Measurements from ENCODE around the gene S100Z. TPM values are rescaled to one million over a fixed set of nuclear protein-coding genes. Genes with fewer than 3 reads are reported as not detected.
"Not testable (repeated sequence)": the region's sequence is repeated elsewhere in the genome, so short reads cannot be mapped to it uniquely, and the experiment has no call there.

The S100Z gene
- total RNA-seq, 1 donor from 2014 or later: 1.1 TPM

- H3K36me3 Mint-ChIP-seq (ENCODE audit: low read depth): no peaks in the 10 kb centered on the region
- no peaks in the 10 kb centered on the region for H3K9me3 Mint-ChIP-seq
- H3K4me3 Mint-ChIP-seq (ENCODE audit: low read depth): no peak overlapping the region
- H3K27me3 Mint-ChIP-seq (ENCODE audit: low read depth): peaks cover 37% of the 10 kb centered on the region
- intact Hi-C loops (cut with micrococcal nuclease): no loop called here
- H3K27ac Mint-ChIP-seq: no peak overlapping the region
- DNase-seq (ENCODE audit: low spot score): no peak
- H3K4me1 Mint-ChIP-seq (ENCODE audit: low read depth): peaks cover 5% of the 10 kb centered on the region
Measured at GRCh38 chr5:76813982-76814562, 35.7 kb upstream of the S100Z start.

GRCh38 chr5:76816110-76816831 is 33.5 kb upstream of the S100Z start:
- Mint-ChIP-seq H3K27me3 (ENCODE audit: low read depth) (peaks cover 56% of the 10 kb centered on the region), H3K27ac (no peak overlapping the region), H3K36me3 (ENCODE audit: low read depth) (no peaks in the 10 kb centered on the region), H3K4me3 (ENCODE audit: low read depth) (no peak overlapping the region), H3K9me3 (no peaks in the 10 kb centered on the region), H3K4me1 (ENCODE audit: low read depth) (peaks cover 5% of the 10 kb centered on the region)
- intact Hi-C loops (cut with micrococcal nuclease): no loop called here
- DNase-seq (ENCODE audit: low spot score): no peak

GRCh38 chr5:76818844-76819831 is 30.7 kb upstream of the S100Z start, which contains the start of gene F2RL1:
TSS of gene F2RL1 (plus strand) at chr5:76819030. CDS start at chr5:76819183, 153 bp downstream.
- peaks cover 67% of the 10 kb centered on the region for H3K27me3 Mint-ChIP-seq (ENCODE audit: low read depth)
- peak within 1 kb of the TSS; percentile 67 for H3K4me3 Mint-ChIP-seq (ENCODE audit: low read depth)
- no peak for DNase-seq (ENCODE audit: low spot score)
- peaks cover 4% of the 10 kb centered on the region for H3K4me1 Mint-ChIP-seq (ENCODE audit: low read depth)
- H3K9me3 Mint-ChIP-seq: no peaks in the 10 kb centered on the region
- intact Hi-C loops (cut with micrococcal nuclease): no loop called here
- no peaks in the 10 kb centered on the region for H3K36me3 Mint-ChIP-seq (ENCODE audit: low read depth)
- H3K27ac Mint-ChIP-seq: no peak within 1 kb of the TSS

- Mint-ChIP-seq H3K9me3 (no peaks in the 10 kb centered on the region), H3K4me3 (ENCODE audit: low read depth) (no peak overlapping the region), H3K27me3 (ENCODE audit: low read depth) (peaks cover 65% of the 10 kb centered on the region), H3K27ac (no peak overlapping the region), H3K4me1 (ENCODE audit: low read depth) (peaks cover 2% of the 10 kb centered on the region), H3K36me3 (ENCODE audit: low read depth) (no peaks in the 10 kb centered on the region)
- intact Hi-C loops (cut with micrococcal nuclease): no loop called here
- DNase-seq (ENCODE audit: low spot score): no peak
Measured at GRCh38 chr5:76819851-76820525, 29.8 kb upstream of the S100Z start.

- Mint-ChIP-seq H3K9me3 (no peaks in the 10 kb centered on the region), H3K27ac (no peak overlapping the region), H3K4me1 (ENCODE audit: low read depth) (peaks cover 2% of the 10 kb centered on the region), H3K27me3 (ENCODE audit: low read depth) (peaks cover 64% of the 10 kb centered on the region), H3K36me3 (ENCODE audit: low read depth) (no peaks in the 10 kb centered on the region), H3K4me3 (ENCODE audit: low read depth) (peak overlapping the region; percentile 15)
- DNase-seq (ENCODE audit: low spot score): no peak
- intact Hi-C loops (cut with micrococcal nuclease): no loop called here
Measured at GRCh38 chr5:76820526-76820890, 29.3 kb upstream of the S100Z start.

GRCh38 chr5:76821136-76821535 is 28.7 kb upstream of the S100Z start:
- Mint-ChIP-seq H3K4me3 (ENCODE audit: low read depth) (no peak overlapping the region), H3K27ac (no peak overlapping the region), H3K4me1 (ENCODE audit: low read depth) (peaks cover 2% of the 10 kb centered on the region), H3K27me3 (ENCODE audit: low read depth) (peaks cover 61% of the 10 kb centered on the region), H3K36me3 (ENCODE audit: low read depth) (no peaks in the 10 kb centered on the region), H3K9me3 (no peaks in the 10 kb centered on the region)
- intact Hi-C loops (cut with micrococcal nuclease): no loop called here
- DNase-seq (ENCODE audit: low spot score): no peak

GRCh38 chr5:76822105-76822731 is 27.6 kb upstream of the S100Z start:
- H3K4me1 Mint-ChIP-seq (ENCODE audit: low read depth); H3K9me3 Mint-ChIP-seq; H3K4me3 Mint-ChIP-seq (ENCODE audit: low read depth); H3K27ac Mint-ChIP-seq; H3K36me3 Mint-ChIP-seq (ENCODE audit: low read depth); DNase-seq (ENCODE audit: low spot score); intact Hi-C loops (cut with micrococcal nuclease): not testable (repeated sequence)
- peaks cover 50% of the 10 kb centered on the region for H3K27me3 Mint-ChIP-seq (ENCODE audit: low read depth)

- H3K36me3 Mint-ChIP-seq (ENCODE audit: low read depth); H3K27ac Mint-ChIP-seq; H3K9me3 Mint-ChIP-seq; intact Hi-C loops (cut with micrococcal nuclease); DNase-seq (ENCODE audit: low spot score); H3K4me3 Mint-ChIP-seq (ENCODE audit: low read depth); H3K4me1 Mint-ChIP-seq (ENCODE audit: low read depth): not testable (repeated sequence)
- H3K27me3 Mint-ChIP-seq (ENCODE audit: low read depth): peaks cover 17% of the 10 kb centered on the region
Measured at GRCh38 chr5:76826416-76826815, 23.4 kb upstream of the S100Z start.

GRCh38 chr5:76831110-76831452 is 18.7 kb upstream of the S100Z start:
- no peak overlapping the region for H3K27ac Mint-ChIP-seq
- no peaks in the 10 kb centered on the region for H3K36me3 Mint-ChIP-seq (ENCODE audit: low read depth)
- H3K4me3 Mint-ChIP-seq (ENCODE audit: low read depth): no peak overlapping the region
- peaks cover under 1% of the 10 kb centered on the region for H3K27me3 Mint-ChIP-seq (ENCODE audit: low read depth)
- DNase-seq (ENCODE audit: low spot score): no peak
- no peaks in the 10 kb centered on the region for H3K4me1 Mint-ChIP-seq (ENCODE audit: low read depth)
- intact Hi-C loops (cut with micrococcal nuclease): no loop called here
- H3K9me3 Mint-ChIP-seq: no peaks in the 10 kb centered on the region

- intact Hi-C loops (cut with micrococcal nuclease): no loop called here
- Mint-ChIP-seq H3K27me3 (ENCODE audit: low read depth) (peaks cover 5% of the 10 kb centered on the region), H3K4me3 (ENCODE audit: low read depth) (no peak overlapping the region), H3K27ac (no peak overlapping the region), H3K9me3 (no peaks in the 10 kb centered on the region), H3K36me3 (ENCODE audit: low read depth) (no peaks in the 10 kb centered on the region), H3K4me1 (ENCODE audit: low read depth) (peaks cover 2% of the 10 kb centered on the region)
- no peak for DNase-seq (ENCODE audit: low spot score)
Measured at GRCh38 chr5:76836181-76836580, 13.6 kb upstream of the S100Z start.

GRCh38 chr5:76836585-76836984 is 13.2 kb upstream of the S100Z start:
- no peaks in the 10 kb centered on the region for H3K9me3 Mint-ChIP-seq
- no peak overlapping the region for H3K4me3 Mint-ChIP-seq (ENCODE audit: low read depth)
- peaks cover 2% of the 10 kb centered on the region for H3K4me1 Mint-ChIP-seq (ENCODE audit: low read depth)
- no peak for DNase-seq (ENCODE audit: low spot score)
- H3K27me3 Mint-ChIP-seq (ENCODE audit: low read depth): peaks cover 5% of the 10 kb centered on the region
- H3K36me3 Mint-ChIP-seq (ENCODE audit: low read depth): no peaks in the 10 kb centered on the region
- intact Hi-C loops (cut with micrococcal nuclease): no loop called here
- H3K27ac Mint-ChIP-seq: no peak overlapping the region
